Activated gamma-delta T cell treated with Interleukin-2 at 50 U/mL for 16 hours (primary cell): Measurements from ENCODE around the gene SULT2B1.
"Not testable (repeated sequence)": the region's sequence is repeated elsewhere in the genome, so short reads cannot be mapped to it uniquely, and the experiment has no call there.

Source experiments
- DNase-seq: peaks from one replicate; pipeline ENCODE4 v3.0.0-alpha.2; 2020

SULT2B1 gene

DNA sequence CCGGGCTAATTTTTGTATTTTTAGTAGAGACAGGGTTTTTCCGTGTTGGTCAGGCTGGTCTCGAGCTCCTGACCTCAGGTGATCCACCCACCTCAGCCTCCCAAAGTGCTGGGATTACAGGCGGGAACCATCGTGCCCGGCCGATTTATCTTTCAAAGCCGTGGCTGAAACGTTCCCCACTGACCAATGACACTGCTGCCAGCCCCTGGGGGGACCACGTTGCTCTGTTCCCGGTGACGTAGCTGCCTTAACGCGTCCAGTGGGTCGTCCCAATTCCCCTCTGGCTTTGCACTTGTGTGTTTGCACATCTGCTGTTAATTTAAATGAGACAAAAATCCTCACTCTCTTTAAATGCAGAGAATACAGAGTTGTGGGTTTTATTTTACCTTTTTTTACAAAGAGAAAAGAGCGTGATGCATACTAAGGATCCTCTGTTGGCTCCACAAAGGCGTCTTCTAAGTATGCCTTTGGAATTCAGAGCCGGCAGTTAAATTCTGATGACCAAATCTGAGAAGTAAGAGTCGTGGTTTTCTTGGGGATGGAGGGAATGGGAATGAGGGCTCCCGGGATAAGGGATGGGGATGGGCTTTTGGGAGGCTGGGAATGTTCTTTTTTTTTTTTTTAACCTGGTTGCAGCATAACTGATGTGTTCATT is 21.8 kb upstream of the SULT2B1 start:
- no peak for DNase-seq

DNA sequence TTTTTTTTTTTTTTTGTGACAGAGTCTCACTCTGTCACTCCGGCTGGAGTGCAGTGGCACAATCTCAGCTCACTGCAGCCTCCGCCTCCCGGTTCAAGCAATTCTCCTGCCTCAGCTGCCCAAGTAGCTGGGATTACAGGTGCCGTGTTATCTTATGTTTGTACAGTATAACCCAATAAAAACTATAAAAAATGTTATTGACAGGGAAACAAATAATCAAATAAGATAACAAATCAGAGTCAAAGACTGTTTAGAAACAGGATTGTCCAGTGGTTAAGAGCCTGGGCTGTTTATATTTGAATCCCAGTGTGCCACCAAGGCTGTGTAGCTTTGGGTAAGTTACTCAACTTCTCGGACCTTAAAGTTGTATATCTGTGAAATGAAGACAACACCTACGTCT is 21.2 kb upstream of the SULT2B1 start:
- DNase-seq = no peak

DNA sequence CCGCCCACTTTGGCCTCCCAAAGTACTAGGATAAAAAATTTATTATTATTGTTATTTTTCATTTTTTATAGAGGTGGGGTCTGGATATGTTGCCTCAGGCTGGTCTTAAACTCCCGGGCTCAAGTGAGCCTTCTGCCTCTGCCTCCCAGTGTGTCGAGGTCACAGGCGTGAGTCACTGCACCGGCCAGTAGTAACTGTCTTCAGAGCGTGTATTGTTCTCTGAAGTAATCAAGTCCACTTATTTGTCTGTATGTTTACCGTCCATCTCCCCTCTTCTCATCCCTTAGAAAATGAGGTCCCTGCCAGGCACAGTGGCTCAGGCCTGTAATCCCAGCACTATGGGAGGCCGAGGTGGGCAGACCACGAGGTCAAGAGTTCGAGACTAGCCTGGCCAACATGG is 18.2 kb upstream of the SULT2B1 start:
- DNase-seq = no peak

DNA sequence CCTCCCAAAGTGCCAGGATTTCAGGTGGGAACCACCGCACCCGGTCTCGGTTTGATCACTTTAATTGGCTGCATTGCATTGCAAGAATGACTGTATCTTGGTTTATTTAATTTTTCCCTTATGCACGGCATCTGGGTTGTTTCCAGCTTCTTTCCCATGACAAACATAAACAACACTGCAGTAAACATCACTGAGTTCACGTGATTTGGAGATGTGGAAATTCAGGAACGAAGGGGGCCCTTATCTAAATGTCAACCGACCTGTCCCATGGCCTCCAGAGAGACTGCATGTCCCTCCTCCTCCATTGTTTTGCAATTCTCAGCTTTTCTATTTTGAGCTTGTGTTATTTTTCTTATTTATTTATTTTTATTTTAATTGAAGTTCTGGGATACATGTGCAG is 14.4 kb upstream of the SULT2B1 start:
- no peak for DNase-seq

DNA sequence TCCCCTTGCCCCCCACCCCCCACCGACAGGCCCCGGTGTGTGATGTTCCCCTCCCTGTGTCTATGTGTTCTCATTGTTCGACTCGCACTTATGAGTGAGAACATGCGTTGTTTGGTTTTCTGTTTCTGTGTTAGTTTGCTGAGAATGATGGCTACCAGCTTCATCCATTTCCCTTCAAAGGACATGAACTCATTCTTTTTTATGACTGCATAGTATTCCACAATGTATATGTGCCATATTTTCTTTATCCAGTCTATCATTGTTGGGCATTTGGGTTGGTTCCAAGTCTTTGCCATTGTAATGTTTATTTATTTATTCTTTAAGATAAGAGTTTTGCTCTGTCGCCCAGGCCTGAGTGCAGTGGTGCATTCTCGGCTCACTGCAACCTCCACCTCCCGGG is 13.9 kb upstream of the SULT2B1 start:
- DNase-seq = not testable (repeated sequence)

DNA sequence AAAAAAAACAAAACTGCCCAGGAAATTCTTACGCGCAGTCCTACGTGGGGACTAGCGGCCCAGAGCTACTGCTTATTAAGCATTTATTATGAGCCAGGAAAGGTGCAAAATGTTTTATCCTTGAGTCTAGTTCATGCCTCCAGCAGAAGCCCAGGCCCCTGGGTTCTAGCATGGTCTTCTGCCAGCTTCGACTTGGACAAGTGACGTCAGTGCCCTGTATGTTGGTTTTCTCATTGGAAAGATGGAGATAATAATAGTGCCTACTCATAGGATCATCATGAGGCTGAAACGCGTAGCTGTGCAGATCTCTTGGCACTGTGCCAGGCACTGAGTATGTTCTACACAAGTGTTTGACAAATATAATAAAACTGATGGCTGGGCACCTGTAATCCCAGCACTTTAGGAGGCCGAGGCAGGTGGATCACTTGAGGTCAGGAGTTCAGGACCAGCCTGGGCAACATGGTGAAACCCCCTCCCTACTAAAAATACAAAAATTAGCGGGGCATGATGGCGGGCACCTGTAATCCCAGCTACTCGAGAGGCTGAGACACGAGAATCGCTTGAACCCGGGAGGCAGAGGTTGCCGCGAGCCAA is 12.4 kb upstream of the SULT2B1 start:
- DNase-seq = no peak

DNA sequence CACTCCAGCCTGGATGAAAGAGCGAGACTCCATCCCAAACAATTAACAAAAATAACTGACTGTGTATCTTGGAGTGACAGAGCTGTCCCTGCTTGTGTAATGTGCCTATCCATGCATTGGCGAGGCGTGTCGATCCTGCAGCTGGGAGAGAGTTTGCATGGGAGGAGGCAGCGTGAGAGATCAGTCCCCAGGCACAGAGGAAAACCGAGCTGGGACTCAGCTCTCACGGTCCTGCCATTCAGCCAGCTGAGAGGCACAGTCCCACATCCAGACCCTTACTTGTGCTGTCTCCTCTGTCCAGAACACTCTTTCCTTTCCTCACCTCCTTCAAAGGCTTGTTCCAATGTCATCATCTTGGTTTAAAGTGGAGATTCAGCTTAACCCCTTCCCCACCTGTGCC is 11.9 kb upstream of the SULT2B1 start:
- DNase-seq = no peak

DNA sequence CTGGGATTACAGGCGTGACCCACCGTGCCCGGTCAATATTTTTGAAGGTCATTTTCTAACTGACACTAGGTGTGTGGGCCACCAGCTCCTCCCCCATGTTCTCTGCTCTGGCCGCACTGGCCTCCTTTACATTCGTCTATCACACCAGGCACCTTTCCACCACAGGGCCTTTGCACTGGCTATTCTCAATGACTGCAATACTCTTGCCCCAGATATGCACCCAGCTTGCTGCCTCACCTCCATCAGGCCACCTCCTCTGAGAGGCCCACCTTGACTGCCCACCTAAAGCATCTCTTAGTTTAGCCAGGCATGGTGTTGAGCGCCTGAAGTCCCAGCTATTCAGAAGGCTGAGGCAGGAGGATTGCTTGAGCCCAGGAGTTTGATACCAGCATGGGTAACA is 10.2 kb upstream of the SULT2B1 start:
- no peak for DNase-seq

DNA sequence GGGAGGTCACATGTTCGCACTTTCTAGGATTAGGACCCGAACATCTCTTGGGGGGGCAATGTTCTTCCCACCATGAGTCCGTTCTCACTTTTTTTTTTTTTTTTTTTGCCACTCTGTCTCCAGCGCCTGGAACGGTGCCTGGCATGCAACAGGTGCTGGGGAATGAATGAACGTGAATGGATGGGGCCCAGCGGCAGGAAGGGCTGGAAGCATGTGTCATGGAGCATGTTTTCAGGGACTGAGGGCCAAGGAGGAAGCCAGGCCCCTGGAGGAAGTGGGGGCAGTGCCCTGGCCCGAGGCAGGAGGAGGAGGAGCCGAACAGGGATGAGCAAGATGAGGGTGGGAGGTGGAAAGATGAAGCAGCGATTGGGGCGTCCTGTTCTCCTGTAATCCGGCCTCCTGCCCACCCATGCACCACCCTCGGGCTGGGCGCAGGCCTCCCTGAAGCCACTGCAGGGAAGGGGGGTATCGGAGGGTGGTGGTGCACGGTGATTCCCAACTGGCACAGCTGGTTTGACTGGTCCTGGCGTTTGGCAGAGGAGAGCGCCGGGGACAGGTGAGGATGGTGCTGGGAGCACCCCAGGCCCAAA is 8.8 kb upstream of the SULT2B1 start:
- no peak for DNase-seq

DNA sequence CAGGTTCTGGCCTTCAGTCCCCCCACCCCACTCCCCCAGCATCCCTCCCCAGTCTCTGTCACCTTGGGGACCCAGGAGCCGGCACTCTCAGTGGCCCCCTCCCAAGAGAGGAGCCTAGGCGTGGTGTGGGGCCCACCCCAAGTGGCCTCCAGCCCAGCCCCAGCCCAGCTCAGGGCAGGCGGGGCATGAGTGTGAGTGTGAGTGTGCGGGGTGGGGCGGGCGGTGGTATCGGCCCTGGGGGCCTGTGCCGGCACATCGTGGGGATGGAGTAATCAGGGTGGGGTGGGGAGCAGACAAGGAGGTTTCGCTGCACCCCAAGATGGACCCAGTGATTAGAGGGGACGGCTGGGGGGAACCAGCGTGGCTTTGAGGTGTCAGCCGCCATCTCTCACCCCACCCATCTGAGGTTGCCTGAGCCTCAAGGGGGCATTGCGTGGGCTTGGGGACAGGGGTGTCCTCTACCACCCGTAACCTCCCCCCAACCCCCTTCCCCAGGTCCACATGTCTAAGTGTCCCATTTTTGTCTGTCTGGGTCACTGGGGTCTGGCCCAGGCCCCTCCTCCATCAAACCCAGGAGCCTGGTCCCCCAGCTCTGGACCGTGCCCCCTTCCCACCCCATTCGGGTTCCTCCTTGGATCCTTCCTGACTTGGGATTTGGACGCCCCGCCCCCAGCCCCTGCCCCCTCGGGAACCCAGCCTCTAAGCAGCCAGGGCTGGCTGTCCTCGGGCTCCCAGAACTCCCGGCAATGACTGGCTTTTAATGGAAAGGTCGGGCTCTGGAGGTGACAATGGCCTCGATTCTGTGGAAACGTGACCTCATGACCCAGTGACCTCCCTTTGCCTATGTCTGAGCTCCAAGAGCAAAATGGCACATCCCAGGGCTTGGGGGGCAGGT is 6.9 kb upstream of the SULT2B1 start:
- DNase-seq = no peak

DNA sequence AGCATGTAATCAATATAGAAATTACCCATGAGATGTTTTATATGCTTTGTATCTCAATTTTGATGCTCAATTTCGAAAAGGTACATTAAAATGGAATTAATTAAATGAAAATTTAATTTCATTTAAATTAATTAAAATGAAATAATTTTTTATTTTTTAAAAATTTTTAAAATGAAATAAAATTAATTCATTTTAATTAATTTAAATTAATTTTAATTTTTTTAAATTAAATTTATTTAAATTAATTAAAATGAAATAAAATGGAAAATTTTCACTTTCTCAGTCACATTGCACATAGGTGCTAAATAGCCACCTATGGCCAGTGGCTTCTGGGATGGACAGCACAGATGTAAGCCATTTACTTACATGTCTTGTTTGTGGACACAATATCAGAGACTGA is 4.2 kb upstream of the SULT2B1 start:
- DNase-seq = no peak

DNA sequence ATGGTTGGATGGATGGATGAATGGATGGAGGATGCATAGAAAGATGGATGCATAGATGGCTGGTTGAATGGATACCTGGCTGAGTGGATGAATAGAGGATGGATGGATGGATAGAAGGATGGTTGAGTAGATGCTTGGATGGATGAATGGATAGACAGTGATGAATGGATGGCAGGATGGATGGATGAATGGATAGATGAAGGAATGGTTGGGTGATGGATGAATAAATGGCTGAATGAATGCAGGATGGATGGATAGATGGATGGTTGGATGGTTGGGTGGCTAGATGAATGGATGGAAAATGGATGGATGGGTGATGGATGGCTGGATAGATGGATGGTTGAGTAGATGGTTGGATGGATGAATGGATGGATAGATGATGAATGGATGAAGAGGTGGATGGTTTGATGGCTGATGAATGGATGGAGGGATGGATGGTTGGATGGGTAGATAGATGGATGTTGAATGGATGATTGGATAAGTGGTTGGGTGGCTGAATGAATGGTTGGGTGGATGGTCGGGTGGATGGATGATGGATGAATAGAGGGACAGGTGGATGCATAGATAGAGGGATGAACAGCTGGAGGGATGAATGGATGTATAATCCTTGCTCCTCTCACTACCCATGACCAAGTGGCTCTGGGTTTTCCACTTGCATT is 3.6 kb upstream of the SULT2B1 start:
- no peak for DNase-seq

DNA sequence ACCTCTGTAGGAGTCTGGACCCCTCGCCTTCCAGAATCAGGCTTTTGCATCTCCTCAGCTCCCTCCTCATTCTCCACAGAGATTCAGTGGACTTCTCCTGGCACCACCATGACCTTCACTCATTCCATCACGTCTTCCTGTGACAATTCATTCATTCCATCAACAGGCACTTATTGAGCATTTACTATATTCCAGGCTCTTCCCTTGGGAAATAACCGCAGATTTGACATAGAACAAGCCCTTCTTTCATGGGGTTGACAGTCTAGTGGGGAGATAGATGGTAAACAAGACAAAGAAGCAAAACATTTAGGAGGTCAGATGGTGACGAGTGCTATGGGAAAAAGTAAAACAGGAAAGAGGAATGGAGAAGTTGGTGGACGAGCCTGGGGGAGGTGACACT is 2.6 kb upstream of the SULT2B1 start:
- DNase-seq = no peak

DNA sequence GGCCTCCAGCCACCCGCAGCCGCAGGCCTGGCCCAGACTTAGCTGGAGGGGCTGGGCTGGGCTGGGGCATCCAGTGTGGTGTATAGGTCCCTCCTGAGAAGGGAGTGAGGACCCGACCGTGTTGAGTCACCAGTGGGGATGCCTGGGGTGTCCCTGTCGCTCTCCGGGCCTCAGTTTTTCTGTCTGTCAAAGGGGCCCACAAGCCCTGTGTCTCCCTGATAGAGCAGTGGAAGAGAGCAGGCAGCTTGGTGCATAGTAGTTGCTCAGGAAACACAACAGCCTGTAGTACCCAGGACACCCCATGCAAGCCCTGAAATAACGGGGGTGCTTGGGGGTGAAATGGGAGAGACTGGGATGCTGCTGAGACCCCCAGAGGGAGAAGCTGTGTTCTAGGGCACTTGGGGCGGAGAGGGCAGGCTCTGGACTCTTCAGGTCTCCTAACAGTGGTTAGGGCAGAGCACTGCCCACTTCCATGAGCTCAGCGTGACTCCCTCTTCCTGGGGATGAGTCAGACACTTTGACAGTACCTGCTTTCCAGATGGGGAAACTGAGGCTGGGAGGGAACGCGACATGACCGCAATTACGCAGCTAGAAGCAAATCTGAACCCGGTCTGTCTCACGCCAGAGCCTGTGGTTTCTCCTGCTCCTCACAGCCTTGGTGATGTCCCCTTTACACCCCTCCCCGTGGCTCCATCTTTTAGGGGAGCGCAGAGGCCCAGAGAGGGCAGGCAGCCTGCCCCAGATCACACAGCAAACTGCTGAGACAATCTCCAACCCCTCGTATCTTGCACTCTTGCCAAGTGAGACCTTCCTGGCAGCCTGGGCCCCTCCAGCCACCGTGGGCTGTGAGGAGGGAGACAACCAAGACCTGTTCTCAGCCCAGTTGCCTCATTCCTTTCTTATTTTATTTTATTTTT is 692 bp downstream of the SULT2B1 start:
- no peak for DNase-seq

DNA sequence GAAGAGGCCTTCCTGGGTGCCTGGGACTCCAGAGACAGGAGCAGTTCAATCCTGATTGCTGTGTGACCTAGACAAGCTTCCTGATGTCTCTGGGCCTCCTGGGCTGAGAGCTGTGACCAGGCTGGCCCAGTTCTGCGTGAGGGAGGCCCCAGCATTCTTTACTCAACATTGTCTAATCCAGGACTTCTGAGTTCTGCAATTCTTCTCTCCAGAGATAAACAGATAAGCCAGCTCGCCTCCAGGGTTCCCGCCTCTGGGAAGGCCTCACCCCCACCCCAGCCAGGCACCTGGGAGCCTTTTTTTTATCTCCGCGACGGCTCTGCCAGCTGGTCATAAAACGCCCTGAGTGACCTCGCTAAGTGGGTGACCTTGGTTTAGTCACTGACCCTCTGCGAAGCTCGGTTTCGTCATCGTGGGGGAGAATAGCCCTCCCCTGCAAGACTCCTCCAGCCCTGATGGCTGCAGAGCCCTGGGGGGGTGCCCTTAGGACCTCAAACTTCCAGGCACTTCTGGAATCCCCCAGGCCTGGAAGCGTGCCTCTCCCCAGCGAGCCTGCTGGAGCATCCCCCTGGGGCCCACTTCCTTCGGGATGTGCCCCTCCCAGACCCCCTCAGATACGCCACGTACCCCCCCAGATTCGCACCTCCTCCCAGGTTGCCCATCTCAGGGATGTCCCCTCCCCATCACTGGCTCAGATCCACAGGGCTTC is 1.9 kb downstream of the SULT2B1 start:
- no peak for DNase-seq

DNA sequence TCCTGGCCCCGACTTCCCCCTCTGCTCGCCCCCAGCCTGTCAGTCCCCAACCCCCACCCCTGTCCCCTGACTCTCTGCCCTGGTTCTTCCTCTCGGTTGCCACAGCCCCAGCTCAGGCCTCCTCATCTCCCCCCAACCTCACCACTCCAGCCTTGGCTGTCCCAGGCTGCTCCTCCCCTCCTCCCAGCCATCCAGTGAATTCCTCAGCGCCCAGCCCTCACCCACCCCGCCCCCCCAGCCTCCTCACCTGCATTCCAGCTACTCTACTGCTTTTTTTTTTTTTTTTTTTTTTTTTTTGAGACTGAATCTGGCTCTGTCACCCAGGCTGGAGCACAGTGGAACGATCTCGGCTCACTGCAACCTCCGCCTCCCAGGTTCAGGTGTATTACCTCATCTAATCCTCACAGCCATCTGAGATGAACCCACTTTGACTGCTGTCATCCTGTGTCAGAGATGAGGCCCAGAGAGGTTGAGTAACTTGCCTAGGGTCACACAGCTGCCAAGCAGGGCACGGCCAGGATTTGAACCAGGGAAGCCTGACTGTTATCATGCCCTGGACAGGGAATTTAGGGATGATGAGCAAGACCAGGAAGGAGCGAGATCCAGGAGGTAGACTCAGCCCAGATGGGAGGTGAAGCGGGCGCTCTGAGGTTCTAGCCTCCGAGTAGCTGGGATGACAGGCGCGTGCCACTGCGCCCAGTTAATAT is 2.6 kb downstream of the SULT2B1 start:
- no peak for DNase-seq

DNA sequence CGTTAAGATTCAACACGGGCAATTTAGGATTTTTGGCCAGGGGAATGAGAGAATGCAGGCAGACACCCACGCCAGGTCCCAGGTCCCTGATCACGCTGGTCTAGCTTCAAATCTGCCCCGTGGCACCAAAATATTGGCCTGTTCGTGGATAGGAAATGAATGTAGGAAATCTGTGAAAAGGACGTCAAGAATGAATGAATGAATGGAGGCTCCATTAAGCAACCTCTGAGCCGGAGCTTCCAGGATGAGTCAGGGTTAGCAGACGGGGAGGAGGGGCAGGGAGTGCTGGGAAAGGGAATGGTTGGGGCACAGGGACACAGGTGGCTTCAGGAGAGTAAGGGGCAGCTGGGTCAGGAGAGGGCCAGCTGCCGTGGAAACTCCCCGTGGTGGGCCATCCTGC is 4.2 kb downstream of the SULT2B1 start:
- DNase-seq = no peak

DNA sequence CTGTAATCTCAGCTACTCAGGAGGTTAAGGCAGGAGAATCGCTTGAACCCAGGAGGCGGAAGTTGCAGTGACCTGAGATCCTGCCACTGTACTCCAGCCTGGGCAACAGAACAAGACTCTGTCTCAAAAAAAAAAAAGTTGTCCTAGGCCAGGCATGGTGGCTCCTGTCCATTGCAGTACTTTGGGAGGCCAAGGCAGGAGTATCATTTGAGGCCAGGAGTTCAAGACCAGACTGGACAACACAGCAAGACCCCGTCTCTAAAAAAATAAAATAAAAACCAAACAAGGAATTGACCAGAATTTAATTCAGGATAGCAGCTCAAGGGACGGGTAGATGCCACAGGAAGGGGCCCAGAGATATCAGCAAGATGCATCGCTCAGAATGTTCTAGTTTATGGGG is 4.9 kb downstream of the SULT2B1 start:
- no peak for DNase-seq

DNA sequence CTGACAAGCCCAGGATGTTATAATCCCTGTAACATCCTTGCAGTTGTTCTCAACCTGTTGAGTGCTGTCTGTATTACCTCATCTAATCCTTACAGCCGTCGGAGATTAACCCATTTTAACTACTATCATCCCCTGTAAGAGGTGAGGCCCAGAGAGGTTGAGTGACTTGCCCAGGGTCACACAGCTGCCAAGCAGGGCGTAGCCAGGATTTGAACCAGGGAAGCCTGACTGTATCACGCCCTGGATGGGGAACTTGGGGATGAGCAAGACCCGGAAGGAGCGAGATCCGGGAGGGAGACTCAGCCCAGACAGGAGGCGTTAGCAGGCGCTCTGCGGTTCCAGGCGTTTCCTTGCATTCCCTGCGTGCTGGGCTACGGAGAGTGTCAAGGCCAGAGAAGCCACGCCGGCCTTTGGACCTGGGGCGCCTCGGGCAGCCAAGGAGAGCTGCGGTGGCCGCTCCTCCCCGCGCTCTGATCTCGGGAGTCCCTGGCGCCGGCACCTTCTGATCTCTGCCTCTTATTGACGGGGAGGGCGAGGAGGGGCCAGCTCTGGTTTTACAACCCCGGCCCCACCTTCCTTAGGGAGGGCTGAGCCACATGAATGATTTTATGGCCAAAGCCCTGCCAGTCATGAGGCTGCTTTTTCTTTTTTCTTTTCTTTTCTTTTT is 6.2 kb downstream of the SULT2B1 start:
- DNase-seq = no peak

DNA sequence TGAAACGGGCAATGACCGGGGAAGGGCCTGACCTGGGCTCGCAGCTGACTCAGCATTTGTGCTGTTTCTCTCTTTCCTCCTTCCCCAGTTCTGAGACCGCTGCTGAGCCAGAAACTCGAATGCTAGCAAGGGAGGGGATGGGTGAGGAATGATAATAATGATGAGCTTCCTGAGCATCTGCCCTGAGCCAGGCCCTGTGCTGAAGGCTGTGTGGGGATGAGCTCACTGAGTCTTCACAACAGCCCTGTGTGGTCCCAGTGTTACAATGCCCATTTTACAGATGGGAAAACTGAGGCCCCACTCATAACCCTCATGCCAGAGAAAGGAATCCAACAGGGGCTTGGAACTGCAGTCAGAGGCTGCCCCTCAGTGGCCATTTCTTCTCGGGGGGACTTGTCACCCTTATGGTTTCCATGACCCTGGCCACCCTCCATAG is 8.1 kb downstream of the SULT2B1 start:
- DNase-seq = no peak
